ENCODE data around the gene ATP10A.

ATP10A gene

GRCh38 chr15:25825207-25825606 is 37.9 kb downstream of the ATP10A start:
- no peak overlapping the region for H3K4me3 ChIP-seq (ENCODE audit: low read depth, low read length)
- TF ChIP-seq, protein P1, sequence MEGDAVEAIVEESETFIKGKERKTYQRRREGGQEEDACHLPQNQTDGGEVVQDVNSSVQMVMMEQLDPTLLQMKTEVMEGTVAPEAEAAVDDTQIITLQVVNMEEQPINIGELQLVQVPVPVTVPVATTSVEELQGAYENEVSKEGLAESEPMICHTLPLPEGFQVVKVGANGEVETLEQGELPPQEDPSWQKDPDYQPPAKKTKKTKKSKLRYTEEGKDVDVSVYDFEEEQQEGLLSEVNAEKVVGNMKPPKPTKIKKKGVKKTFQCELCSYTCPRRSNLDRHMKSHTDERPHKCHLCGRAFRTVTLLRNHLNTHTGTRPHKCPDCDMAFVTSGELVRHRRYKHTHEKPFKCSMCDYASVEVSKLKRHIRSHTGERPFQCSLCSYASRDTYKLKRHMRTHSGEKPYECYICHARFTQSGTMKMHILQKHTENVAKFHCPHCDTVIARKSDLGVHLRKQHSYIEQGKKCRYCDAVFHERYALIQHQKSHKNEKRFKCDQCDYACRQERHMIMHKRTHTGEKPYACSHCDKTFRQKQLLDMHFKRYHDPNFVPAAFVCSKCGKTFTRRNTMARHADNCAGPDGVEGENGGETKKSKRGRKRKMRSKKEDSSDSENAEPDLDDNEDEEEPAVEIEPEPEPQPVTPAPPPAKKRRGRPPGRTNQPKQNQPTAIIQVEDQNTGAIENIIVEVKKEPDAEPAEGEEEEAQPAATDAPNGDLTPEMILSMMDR (IDR thresholded peaks at IDR 0.05; ENCODE audit: borderline replicate concordance, insufficient read depth, low read depth, low read length) = no peak

- TF ChIP-seq, protein P1 (IDR thresholded peaks at IDR 0.05; ENCODE audit: borderline replicate concordance, insufficient read depth, low read depth, low read length) = no peak
These were observed 38.5 kb downstream of the ATP10A start for GRCh38 chr15:25824618-25825017.

DNA sequence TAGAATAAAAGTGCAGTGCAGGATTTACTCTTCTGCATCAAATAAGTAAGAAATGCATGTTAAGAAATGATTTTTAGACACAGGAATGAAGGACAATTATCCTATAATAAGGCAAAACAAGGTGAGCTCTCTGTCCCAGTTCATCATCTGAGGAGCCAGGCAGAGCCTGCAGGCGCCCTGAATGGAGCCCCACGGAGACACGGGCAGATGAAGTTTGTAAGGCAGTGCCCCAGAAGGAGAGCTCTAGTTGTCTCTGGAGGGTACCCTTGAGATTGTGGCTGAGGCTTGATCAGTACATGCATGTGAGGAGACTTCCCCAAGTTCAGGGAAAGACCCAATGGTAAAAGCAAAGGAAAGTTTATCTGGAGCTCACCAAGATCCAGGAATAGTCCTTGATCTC is 50.3 kb downstream of the ATP10A start:
- H3K4me3 ChIP-seq (ENCODE audit: low read depth, low read length) = no peak overlapping the region
- TF ChIP-seq, protein P1 (IDR thresholded peaks at IDR 0.05; ENCODE audit: borderline replicate concordance, insufficient read depth, low read depth, low read length) = no peak

More at GRCh38 chr15:25824618-25825017, 38.5 kb downstream of the ATP10A start:
- H3K4me3 ChIP-seq (ENCODE audit: low read depth, low read length) = no peak overlapping the region

GRCh38 chr15:25812073-25812472 is 51.1 kb downstream of the ATP10A start:
- H3K4me3 ChIP-seq (ENCODE audit: low read depth, low read length) = no peak overlapping the region
- TF ChIP-seq, protein P1 (IDR thresholded peaks at IDR 0.05; ENCODE audit: borderline replicate concordance, insufficient read depth, low read depth, low read length) = no peak

DNA sequence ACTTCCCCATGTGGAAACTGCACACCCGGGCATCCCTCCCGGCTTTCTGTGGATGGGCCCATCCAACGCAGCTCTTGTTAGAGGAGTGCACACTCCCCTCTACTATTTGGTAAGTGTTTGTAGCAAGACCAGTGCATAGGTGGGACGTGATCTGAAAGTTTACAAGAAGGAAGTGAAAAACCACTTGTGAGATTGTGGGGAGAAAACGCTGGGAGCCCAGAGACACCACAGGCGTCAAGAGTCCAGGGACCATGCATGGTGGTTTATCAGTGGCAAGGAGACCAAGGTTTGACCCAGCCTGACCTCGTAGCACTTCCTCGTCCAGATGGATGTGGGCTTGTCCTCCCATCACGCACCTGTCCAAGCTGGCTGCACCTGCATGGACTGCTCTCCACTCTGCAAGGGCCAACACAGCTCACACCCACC is 51.6 kb downstream of the ATP10A start:
- no peak overlapping the region for H3K4me3 ChIP-seq (ENCODE audit: low read depth, low read length)
- TF ChIP-seq, protein P1 (IDR thresholded peaks at IDR 0.05; ENCODE audit: borderline replicate concordance, insufficient read depth, low read depth, low read length) = no peak

- no peak overlapping the region for H3K4me3 ChIP-seq (ENCODE audit: low read depth, low read length)
- TF ChIP-seq, protein P1 (IDR thresholded peaks at IDR 0.05; ENCODE audit: borderline replicate concordance, insufficient read depth, low read depth, low read length) = no peak
These were observed 52.5 kb downstream of the ATP10A start for GRCh38 chr15:25810631-25811091.

- H3K4me3 ChIP-seq (ENCODE audit: low read depth, low read length) = no peak overlapping the region
- TF ChIP-seq, protein P1 (IDR thresholded peaks at IDR 0.05; ENCODE audit: borderline replicate concordance, insufficient read depth, low read depth, low read length) = no peak
These were observed 53.0 kb downstream of the ATP10A start for GRCh38 chr15:25810154-25810553.

Data from GM12875 (cell line).